Keratinocyte (primary cell): ENCODE results near the gene FRAS1.

Experiments used
- EZH2 ChIP-seq: IDR thresholded peaks from one replicate; pipeline ENCODE4 v1.6.1; 2012; ENCODE audit warnings: inconsistent platforms, mild to moderate bottlenecking, low read length, moderate library complexity
- TF ChIP-seq, protein P1 (sequence below), 3 experiments: IDR thresholded peaks in 1 of 3; conservative IDR thresholded peaks in 1 of 3; optimal IDR thresholded peaks in 1 of 3; 2 replicates in 2 of 3; 3 replicates in 1 of 3; pipeline versions ENCODE3 to v1.5.1; 2011; ENCODE audit warnings: low read length in 3 of 3, mild to moderate bottlenecking in 3 of 3, moderate library complexity in 2 of 3, control low read depth in 1 of 3, inconsistent platforms in 1 of 3; ENCODE audit not compliant: insufficient read depth in 2 of 3; ENCODE audit errors: extremely low read depth in 1 of 3

GRCh38 chr4:78081541-78081940, 24.4 kb downstream of the FRAS1 start:
- TF ChIP-seq, protein P1, sequence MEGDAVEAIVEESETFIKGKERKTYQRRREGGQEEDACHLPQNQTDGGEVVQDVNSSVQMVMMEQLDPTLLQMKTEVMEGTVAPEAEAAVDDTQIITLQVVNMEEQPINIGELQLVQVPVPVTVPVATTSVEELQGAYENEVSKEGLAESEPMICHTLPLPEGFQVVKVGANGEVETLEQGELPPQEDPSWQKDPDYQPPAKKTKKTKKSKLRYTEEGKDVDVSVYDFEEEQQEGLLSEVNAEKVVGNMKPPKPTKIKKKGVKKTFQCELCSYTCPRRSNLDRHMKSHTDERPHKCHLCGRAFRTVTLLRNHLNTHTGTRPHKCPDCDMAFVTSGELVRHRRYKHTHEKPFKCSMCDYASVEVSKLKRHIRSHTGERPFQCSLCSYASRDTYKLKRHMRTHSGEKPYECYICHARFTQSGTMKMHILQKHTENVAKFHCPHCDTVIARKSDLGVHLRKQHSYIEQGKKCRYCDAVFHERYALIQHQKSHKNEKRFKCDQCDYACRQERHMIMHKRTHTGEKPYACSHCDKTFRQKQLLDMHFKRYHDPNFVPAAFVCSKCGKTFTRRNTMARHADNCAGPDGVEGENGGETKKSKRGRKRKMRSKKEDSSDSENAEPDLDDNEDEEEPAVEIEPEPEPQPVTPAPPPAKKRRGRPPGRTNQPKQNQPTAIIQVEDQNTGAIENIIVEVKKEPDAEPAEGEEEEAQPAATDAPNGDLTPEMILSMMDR (optimal IDR thresholded peaks at IDR 0.05 in 1 of 3, IDR thresholded peaks at IDR 0.05 in 1 of 3, conservative IDR thresholded peaks at IDR 0.05 in 1 of 3; ENCODE audit: extremely low read depth in 1 of 3, insufficient read depth in 2 of 3, low read length in 3 of 3) = no peak
- no peak for TF ChIP-seq EZH2
